ENCODE measurements around the gene RIMBP2.
A peak's percentile ranks its signal among the peaks of the same experiment; 100 is the strongest.
"Not testable (repeated sequence)": the region's sequence is repeated elsewhere in the genome, so short reads cannot be mapped to it uniquely, and the experiment has no call there.

The RIMBP2 gene

GRCh38 chr12:130649101-130650045 is 66.7 kb downstream of the RIMBP2 start:
- Histone ChIP-seq H3K4me1 (ENCODE audit: control extremely low read depth in 1 of 4, control insufficient read depth in 4 of 4, insufficient read depth in 4 of 4, low read length in 3 of 4) (no peaks in the 10 kb centered on the region), H3K4me3 (ENCODE audit: control insufficient read depth in 1 of 7, extremely low read depth in 1 of 7, insufficient read depth in 4 of 7, low read depth in 2 of 7, low read length in 6 of 7) (no peak overlapping the region), H3K27me3 (replicated peaks in 2 of 5; ENCODE audit: control insufficient read depth in 4 of 5, insufficient read depth in 5 of 5, low read length in 4 of 5) (peaks cover 0 to 9% (median 0%) of the 10 kb centered on the region in 5 experiments), H3K9me3 (ENCODE audit: control extremely low read depth in 1 of 5, control insufficient read depth in 4 of 5, insufficient read depth in 2 of 5, low read depth in 1 of 5, low read length in 4 of 5) (peaks cover 0 to 5% (median 0%) of the 10 kb centered on the region in 5 experiments), H3K27ac (ENCODE audit: insufficient read depth in 1 of 2, low read depth in 1 of 2, low read length in 2 of 2, poor library complexity in 1 of 2, severe bottlenecking in 2 of 2) (no peak overlapping the region), H3K36me3 (ENCODE audit: control insufficient read depth in 4 of 4, insufficient read depth in 4 of 4, low read length in 3 of 4) (no peaks in the 10 kb centered on the region)
- ChIA-PET CTCF (no interaction called here), POLR2A (no interaction called here)
- WGBS (ENCODE audit: insufficient coverage) = 95% methylated on average over 30 of the region's 37 CpGs
- no peak for DNase-seq

- ChIA-PET POLR2A (no interaction called here), CTCF (no interaction called here)
- Histone ChIP-seq H3K27me3 (replicated peaks in 2 of 5; ENCODE audit: control insufficient read depth in 4 of 5, insufficient read depth in 5 of 5, low read length in 4 of 5) (peaks cover 0 to 11% (median 0%) of the 10 kb centered on the region in 5 experiments), H3K9me3 (ENCODE audit: control extremely low read depth in 1 of 5, control insufficient read depth in 4 of 5, insufficient read depth in 2 of 5, low read depth in 1 of 5, low read length in 4 of 5) (no peaks in the 10 kb centered on the region), H3K4me3 (ENCODE audit: control insufficient read depth in 1 of 7, extremely low read depth in 1 of 7, insufficient read depth in 4 of 7, low read depth in 2 of 7, low read length in 6 of 7) (no peak overlapping the region), H3K36me3 (ENCODE audit: control insufficient read depth in 4 of 4, insufficient read depth in 4 of 4, low read length in 3 of 4) (no peaks in the 10 kb centered on the region), H3K27ac (ENCODE audit: insufficient read depth in 1 of 2, low read depth in 1 of 2, low read length in 2 of 2, poor library complexity in 1 of 2, severe bottlenecking in 2 of 2) (no peak overlapping the region), H3K4me1 (ENCODE audit: control extremely low read depth in 1 of 4, control insufficient read depth in 4 of 4, insufficient read depth in 4 of 4, low read length in 3 of 4) (no peaks in the 10 kb centered on the region)
- peak in 1 of 3 donors; percentile 29 for DNase-seq
- 92% methylated on average over 10 of the region's 13 CpGs for WGBS (ENCODE audit: insufficient coverage)
Measured at GRCh38 chr12:130647814-130648213, 68.3 kb downstream of the RIMBP2 start.

GRCh38 chr12:130646716-130647370 is 69.3 kb downstream of the RIMBP2 start:
- H3K4me1 ChIP-seq (ENCODE audit: control extremely low read depth in 1 of 4, control insufficient read depth in 4 of 4, insufficient read depth in 4 of 4, low read length in 3 of 4) = no peaks in the 10 kb centered on the region
- peaks cover 0 to 10% (median 0%) of the 10 kb centered on the region in 5 experiments for H3K27me3 ChIP-seq (replicated peaks in 2 of 5; ENCODE audit: control insufficient read depth in 4 of 5, insufficient read depth in 5 of 5, low read length in 4 of 5)
- CTCF ChIA-PET = no interaction called here
- H3K36me3 ChIP-seq (ENCODE audit: control insufficient read depth in 4 of 4, insufficient read depth in 4 of 4, low read length in 3 of 4) = no peaks in the 10 kb centered on the region
- no peaks in the 10 kb centered on the region for H3K9me3 ChIP-seq (ENCODE audit: control extremely low read depth in 1 of 5, control insufficient read depth in 4 of 5, insufficient read depth in 2 of 5, low read depth in 1 of 5, low read length in 4 of 5)
- DNase-seq = peak in 2 of 3 donors; percentile 21 to 31
- H3K4me3 ChIP-seq (ENCODE audit: control insufficient read depth in 1 of 7, extremely low read depth in 1 of 7, insufficient read depth in 4 of 7, low read depth in 2 of 7, low read length in 6 of 7) = no peak overlapping the region
- 73% methylated on average over 11 of the region's 16 CpGs for WGBS (ENCODE audit: insufficient coverage)
- POLR2A ChIA-PET = no interaction called here
- H3K27ac ChIP-seq (ENCODE audit: insufficient read depth in 1 of 2, low read depth in 1 of 2, low read length in 2 of 2, poor library complexity in 1 of 2, severe bottlenecking in 2 of 2) = no peak overlapping the region

GRCh38 chr12:130646191-130646590 is 69.9 kb downstream of the RIMBP2 start:
- H3K4me1 ChIP-seq (ENCODE audit: control extremely low read depth in 1 of 4, control insufficient read depth in 4 of 4, insufficient read depth in 4 of 4, low read length in 3 of 4); CTCF ChIA-PET; H3K27me3 ChIP-seq (replicated peaks in 2 of 5; ENCODE audit: control insufficient read depth in 4 of 5, insufficient read depth in 5 of 5, low read length in 4 of 5); DNase-seq; H3K4me3 ChIP-seq (ENCODE audit: control insufficient read depth in 1 of 7, extremely low read depth in 1 of 7, insufficient read depth in 4 of 7, low read depth in 2 of 7, low read length in 6 of 7); H3K36me3 ChIP-seq (ENCODE audit: control insufficient read depth in 4 of 4, insufficient read depth in 4 of 4, low read length in 3 of 4); H3K9me3 ChIP-seq (ENCODE audit: control extremely low read depth in 1 of 5, control insufficient read depth in 4 of 5, insufficient read depth in 2 of 5, low read depth in 1 of 5, low read length in 4 of 5); POLR2A ChIA-PET; H3K27ac ChIP-seq (ENCODE audit: insufficient read depth in 1 of 2, low read depth in 1 of 2, low read length in 2 of 2, poor library complexity in 1 of 2, severe bottlenecking in 2 of 2): not testable (repeated sequence)
- WGBS (ENCODE audit: insufficient coverage) = 75% methylated on average over 2 of the region's 4 CpGs

GRCh38 chr12:130645751-130646150 is 70.3 kb downstream of the RIMBP2 start:
- 40% methylated on average over 1 of the region's 2 CpGs for WGBS (ENCODE audit: insufficient coverage)
- CTCF ChIA-PET = no interaction called here
- H3K4me1 ChIP-seq (ENCODE audit: control extremely low read depth in 1 of 4, control insufficient read depth in 4 of 4, insufficient read depth in 4 of 4, low read length in 3 of 4) = no peaks in the 10 kb centered on the region
- H3K27ac ChIP-seq (ENCODE audit: insufficient read depth in 1 of 2, low read depth in 1 of 2, low read length in 2 of 2, poor library complexity in 1 of 2, severe bottlenecking in 2 of 2) = no peak overlapping the region
- DNase-seq = peak in 1 of 3 donors; percentile 18
- peaks cover 0 to 8% (median 0%) of the 10 kb centered on the region in 5 experiments for H3K27me3 ChIP-seq (replicated peaks in 2 of 5; ENCODE audit: control insufficient read depth in 4 of 5, insufficient read depth in 5 of 5, low read length in 4 of 5)
- H3K36me3 ChIP-seq (ENCODE audit: control insufficient read depth in 4 of 4, insufficient read depth in 4 of 4, low read length in 3 of 4) = no peaks in the 10 kb centered on the region
- H3K4me3 ChIP-seq (ENCODE audit: control insufficient read depth in 1 of 7, extremely low read depth in 1 of 7, insufficient read depth in 4 of 7, low read depth in 2 of 7, low read length in 6 of 7) = no peak overlapping the region
- POLR2A ChIA-PET = no interaction called here
- no peaks in the 10 kb centered on the region for H3K9me3 ChIP-seq (ENCODE audit: control extremely low read depth in 1 of 5, control insufficient read depth in 4 of 5, insufficient read depth in 2 of 5, low read depth in 1 of 5, low read length in 4 of 5)

GRCh38 chr12:130644566-130644965 is 71.5 kb downstream of the RIMBP2 start:
- Histone ChIP-seq H3K36me3 (ENCODE audit: control insufficient read depth in 4 of 4, insufficient read depth in 4 of 4, low read length in 3 of 4) (no peaks in the 10 kb centered on the region), H3K9me3 (ENCODE audit: control extremely low read depth in 1 of 5, control insufficient read depth in 4 of 5, insufficient read depth in 2 of 5, low read depth in 1 of 5, low read length in 4 of 5) (no peaks in the 10 kb centered on the region), H3K27me3 (replicated peaks in 2 of 5; ENCODE audit: control insufficient read depth in 4 of 5, insufficient read depth in 5 of 5, low read length in 4 of 5) (peaks cover 0 to 7% (median 0%) of the 10 kb centered on the region in 5 experiments), H3K4me1 (ENCODE audit: control extremely low read depth in 1 of 4, control insufficient read depth in 4 of 4, insufficient read depth in 4 of 4, low read length in 3 of 4) (no peaks in the 10 kb centered on the region), H3K27ac (ENCODE audit: insufficient read depth in 1 of 2, low read depth in 1 of 2, low read length in 2 of 2, poor library complexity in 1 of 2, severe bottlenecking in 2 of 2) (no peak overlapping the region), H3K4me3 (ENCODE audit: control insufficient read depth in 1 of 7, extremely low read depth in 1 of 7, insufficient read depth in 4 of 7, low read depth in 2 of 7, low read length in 6 of 7) (no peak overlapping the region)
- no peak for DNase-seq
- WGBS (ENCODE audit: insufficient coverage) = 95% methylated on average over 12 of the region's 13 CpGs
- ChIA-PET POLR2A (no interaction called here), CTCF (interaction anchor here (1.4 kb wide), 1 partner anchor 11 kb away, joined by 5 read pairs; no protein-coding TSS in a partner anchor)

GRCh38 chr12:130644146-130644545 is 72.0 kb downstream of the RIMBP2 start:
- H3K4me1 ChIP-seq (ENCODE audit: control extremely low read depth in 1 of 4, control insufficient read depth in 4 of 4, insufficient read depth in 4 of 4, low read length in 3 of 4) = no peaks in the 10 kb centered on the region
- no peak overlapping the region for H3K4me3 ChIP-seq (ENCODE audit: control insufficient read depth in 1 of 7, extremely low read depth in 1 of 7, insufficient read depth in 4 of 7, low read depth in 2 of 7, low read length in 6 of 7)
- no peaks in the 10 kb centered on the region for H3K9me3 ChIP-seq (ENCODE audit: control extremely low read depth in 1 of 5, control insufficient read depth in 4 of 5, insufficient read depth in 2 of 5, low read depth in 1 of 5, low read length in 4 of 5)
- 76% methylated on average over 10 of the region's 12 CpGs for WGBS (ENCODE audit: insufficient coverage)
- no peaks in the 10 kb centered on the region for H3K36me3 ChIP-seq (ENCODE audit: control insufficient read depth in 4 of 4, insufficient read depth in 4 of 4, low read length in 3 of 4)
- ChIA-PET POLR2A (no interaction called here), CTCF (interaction anchor here (1.3 to 1.4 kb wide), 2 partner anchors 10 to 19 kb away, joined by 3 to 5 read pairs; no protein-coding TSS in a partner anchor)
- no peak overlapping the region for H3K27ac ChIP-seq (ENCODE audit: insufficient read depth in 1 of 2, low read depth in 1 of 2, low read length in 2 of 2, poor library complexity in 1 of 2, severe bottlenecking in 2 of 2)
- DNase-seq = no peak
- H3K27me3 ChIP-seq (replicated peaks in 2 of 5; ENCODE audit: control insufficient read depth in 4 of 5, insufficient read depth in 5 of 5, low read length in 4 of 5) = peaks cover 0 to 7% (median 0%) of the 10 kb centered on the region in 5 experiments
